ENCODE results near the gene DYNC1LI2. TPM values are rescaled to one million over a fixed set of nuclear protein-coding genes. Genes with fewer than 3 reads are reported as not detected.

DYNC1LI2 gene
- total RNA-seq, 1 donor from 2014 or later, result 104 TPM

DNA sequence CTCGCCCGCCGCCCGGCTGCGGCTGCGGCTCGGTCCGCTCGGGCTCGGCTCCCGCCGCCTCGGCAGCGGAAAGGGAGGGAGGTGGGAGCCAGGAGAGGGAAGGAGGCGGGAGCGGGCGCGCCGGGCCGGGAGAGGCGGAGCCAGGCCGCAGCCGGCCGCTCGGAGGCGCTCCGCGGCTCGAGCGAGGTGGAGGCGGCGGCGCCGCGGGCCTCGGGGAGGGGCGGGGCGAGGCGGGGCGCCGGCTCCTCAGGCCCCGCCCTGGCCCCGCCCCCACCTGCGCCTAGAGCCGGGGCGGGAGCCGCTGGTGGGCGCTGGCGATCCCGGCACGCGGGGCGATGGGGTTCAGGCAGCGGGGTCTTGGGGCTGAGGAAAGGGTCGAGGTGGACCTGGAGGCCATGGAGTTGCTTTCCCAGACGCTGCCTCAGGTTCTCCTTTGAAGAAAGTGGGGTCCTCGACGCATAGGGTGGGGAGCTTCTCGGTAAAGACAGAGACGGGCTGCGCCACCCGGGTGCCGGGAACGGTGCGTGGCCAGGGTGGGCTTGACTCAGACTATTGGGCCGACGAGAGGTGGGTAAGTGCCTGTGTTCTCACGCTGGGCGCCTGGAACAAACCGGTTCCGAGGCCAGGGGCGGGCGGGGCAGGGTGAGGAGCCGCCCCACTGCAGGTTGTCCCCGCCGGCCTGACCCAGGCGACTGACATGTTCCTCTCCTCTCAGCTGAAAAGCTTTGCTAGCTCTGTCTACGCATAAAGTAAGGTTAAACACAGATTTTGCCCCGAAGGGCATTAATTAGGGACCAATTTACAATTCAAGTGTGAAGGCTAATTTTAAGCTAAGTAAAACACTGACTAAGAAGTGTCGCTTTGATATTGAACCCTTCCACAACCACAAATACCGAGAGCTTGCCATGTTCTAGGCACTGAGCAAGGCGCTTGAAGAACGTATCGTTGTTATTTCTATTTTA is 54.5 kb downstream of the DYNC1LI2 start, which contains the start of gene CMTM4:
CMTM4 (minus strand) TSS at position 75 of the 962 bp plus-strand sequence. CDS start 218 bp downstream, outside the sequence.
- H3K27ac Mint-ChIP-seq, result no peak within 1 kb of the TSS
- Histone ChIP-seq H2AFZ (replicated peaks) (peak within 1 kb of the TSS; percentile 89), H3F3A (ENCODE audit: low read depth) (no peaks in the 10 kb centered on the region), H3K36me3 (no peaks in the 10 kb centered on the region), H4K20me1 (ENCODE audit: low read depth) (peaks cover 21% of the 10 kb centered on the region), H3K9me3 (ENCODE audit: low read depth) (no peaks in the 10 kb centered on the region), H3K27me3 (peaks cover 32% of the 10 kb centered on the region), H3K27ac (no peak within 1 kb of the TSS), H3K79me2 (ENCODE audit: low read depth) (peaks cover 31% of the 10 kb centered on the region), H3K9ac (no peak within 1 kb of the TSS), H3K4me3 (peak within 1 kb of the TSS; percentile 72), H3K4me1 (peaks cover 6% of the 10 kb centered on the region), H3K4me2 (peak within 1 kb of the TSS; percentile 99)
- no peaks in the 10 kb centered on the region for H3K36me3 Mint-ChIP-seq
- DNase-seq (ENCODE audit: low spot score), result peak; percentile 97
- peak within 1 kb of the TSS; percentile 88 for H3K4me3 Mint-ChIP-seq
- H3K4me1 Mint-ChIP-seq, result peaks cover 15% of the 10 kb centered on the region
- TF ChIP-seq, protein P1, sequence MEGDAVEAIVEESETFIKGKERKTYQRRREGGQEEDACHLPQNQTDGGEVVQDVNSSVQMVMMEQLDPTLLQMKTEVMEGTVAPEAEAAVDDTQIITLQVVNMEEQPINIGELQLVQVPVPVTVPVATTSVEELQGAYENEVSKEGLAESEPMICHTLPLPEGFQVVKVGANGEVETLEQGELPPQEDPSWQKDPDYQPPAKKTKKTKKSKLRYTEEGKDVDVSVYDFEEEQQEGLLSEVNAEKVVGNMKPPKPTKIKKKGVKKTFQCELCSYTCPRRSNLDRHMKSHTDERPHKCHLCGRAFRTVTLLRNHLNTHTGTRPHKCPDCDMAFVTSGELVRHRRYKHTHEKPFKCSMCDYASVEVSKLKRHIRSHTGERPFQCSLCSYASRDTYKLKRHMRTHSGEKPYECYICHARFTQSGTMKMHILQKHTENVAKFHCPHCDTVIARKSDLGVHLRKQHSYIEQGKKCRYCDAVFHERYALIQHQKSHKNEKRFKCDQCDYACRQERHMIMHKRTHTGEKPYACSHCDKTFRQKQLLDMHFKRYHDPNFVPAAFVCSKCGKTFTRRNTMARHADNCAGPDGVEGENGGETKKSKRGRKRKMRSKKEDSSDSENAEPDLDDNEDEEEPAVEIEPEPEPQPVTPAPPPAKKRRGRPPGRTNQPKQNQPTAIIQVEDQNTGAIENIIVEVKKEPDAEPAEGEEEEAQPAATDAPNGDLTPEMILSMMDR (IDR thresholded peaks at IDR 0.05), result peak; percentile 42
- TF ChIP-seq EZH2 (IDR thresholded peaks at IDR 0.05), result no peak
- H3K27me3 Mint-ChIP-seq (ENCODE audit: insufficient read depth, low read depth), result peaks cover 12% of the 10 kb centered on the region
- H3K9me3 Mint-ChIP-seq, result no peaks in the 10 kb centered on the region

DNA sequence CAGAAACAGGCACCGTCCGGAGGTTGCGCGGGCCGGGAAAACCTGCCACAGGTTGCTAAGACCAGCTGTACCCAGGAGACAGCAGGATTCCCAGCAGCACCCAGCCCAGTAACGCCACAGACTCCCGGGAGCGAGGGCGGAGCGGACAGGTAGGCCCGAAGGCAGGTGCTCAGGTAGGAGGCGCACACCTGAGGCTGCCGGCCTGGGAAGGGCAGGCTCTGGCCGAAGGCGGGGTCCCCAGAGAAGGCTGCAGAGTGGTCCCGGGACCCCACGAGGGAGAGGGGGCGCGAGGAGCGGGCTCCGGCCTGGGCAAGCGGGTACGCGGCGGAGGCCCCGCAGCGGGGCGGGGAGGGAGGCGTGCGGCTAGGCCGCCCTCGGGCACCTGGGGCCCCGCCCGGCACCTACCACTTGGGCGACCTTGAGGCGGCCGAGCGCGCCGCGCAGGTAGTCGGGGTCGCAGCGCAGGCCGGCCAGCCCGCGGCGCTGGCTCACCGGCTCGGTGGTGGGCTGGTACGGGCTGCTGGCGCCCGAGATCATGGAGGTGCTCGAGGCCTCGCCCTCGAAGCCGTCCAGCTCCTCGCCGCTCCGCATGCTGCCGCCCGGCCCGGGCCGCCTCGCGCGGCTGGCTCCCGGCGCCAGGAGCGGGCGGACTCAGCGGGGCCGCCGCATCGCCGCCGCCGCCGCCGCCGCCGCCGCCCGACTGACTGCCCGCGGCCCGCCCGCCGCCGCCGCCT is 55.3 kb downstream of the DYNC1LI2 start:
- Mint-ChIP-seq H3K36me3 (no peaks in the 10 kb centered on the region), H3K9me3 (no peaks in the 10 kb centered on the region), H3K4me1 (peaks cover 15% of the 10 kb centered on the region), H3K4me3 (peak overlapping the region; percentile 88), H3K27me3 (ENCODE audit: insufficient read depth, low read depth) (peaks cover 12% of the 10 kb centered on the region), H3K27ac (no peak overlapping the region)
- TF ChIP-seq, protein P1 (IDR thresholded peaks at IDR 0.05), result no peak
- TF ChIP-seq EZH2phosphoT487 (IDR thresholded peaks at IDR 0.05), result no peak
- TF ChIP-seq EZH2 (IDR thresholded peaks at IDR 0.05), result peak; percentile 24
- no peak overlapping the region for H3K9ac ChIP-seq
- H3K9me3 ChIP-seq (ENCODE audit: low read depth), result no peaks in the 10 kb centered on the region
- H3K27ac ChIP-seq, result no peak overlapping the region
- DNase-seq (ENCODE audit: low spot score), result peak; percentile 21
- H3K36me3 ChIP-seq, result no peaks in the 10 kb centered on the region
- H4K20me1 ChIP-seq (ENCODE audit: low read depth), result peaks cover 21% of the 10 kb centered on the region
- no peaks in the 10 kb centered on the region for H3F3A ChIP-seq (ENCODE audit: low read depth)
- H3K4me2 ChIP-seq, result peak overlapping the region; percentile 99
- peaks cover 32% of the 10 kb centered on the region for H3K27me3 ChIP-seq
- peak overlapping the region; percentile 89 for H2AFZ ChIP-seq (replicated peaks)
- H3K4me1 ChIP-seq, result peaks cover 6% of the 10 kb centered on the region
- peak overlapping the region; percentile 72 for H3K4me3 ChIP-seq
- peaks cover 38% of the 10 kb centered on the region for H3K79me2 ChIP-seq (ENCODE audit: low read depth)

DNA sequence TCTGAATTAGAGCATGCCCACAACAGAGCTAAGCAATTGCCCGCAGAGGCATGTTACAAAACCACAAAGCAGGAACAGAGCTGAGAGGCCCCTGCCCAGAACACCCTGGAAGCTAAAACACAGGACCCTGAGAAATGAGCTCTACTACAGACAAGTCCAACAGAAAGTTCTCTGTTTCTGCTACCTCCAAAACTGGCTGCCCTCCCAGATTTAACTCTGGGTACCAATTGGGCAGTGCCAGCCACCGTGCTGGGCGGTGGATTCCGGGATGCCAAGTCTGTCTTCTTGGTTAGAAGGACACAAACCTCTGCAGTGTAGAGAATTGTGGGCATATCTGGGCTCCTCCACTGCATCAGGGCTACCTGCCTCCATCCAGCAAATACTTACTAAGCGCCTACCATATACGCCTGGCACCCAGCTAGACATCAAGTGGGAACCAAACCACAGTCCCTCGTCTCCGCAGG is 55.9 kb downstream of the DYNC1LI2 start:
- H3K9me3 Mint-ChIP-seq, result no peaks in the 10 kb centered on the region
- no peaks in the 10 kb centered on the region for H3K36me3 Mint-ChIP-seq
- no peak overlapping the region for H3K27ac ChIP-seq
- no peak for DNase-seq (ENCODE audit: low spot score)
- peak overlapping the region; percentile 89 for H2AFZ ChIP-seq (replicated peaks)
- no peak overlapping the region for H3K9ac ChIP-seq
- peaks cover 14% of the 10 kb centered on the region for H3K27me3 Mint-ChIP-seq (ENCODE audit: insufficient read depth, low read depth)
- peaks cover 4% of the 10 kb centered on the region for H3F3A ChIP-seq (ENCODE audit: low read depth)
- peak overlapping the region; percentile 99 for H3K4me2 ChIP-seq
- no peak for TF ChIP-seq EZH2 (IDR thresholded peaks at IDR 0.05)
- TF ChIP-seq, protein P1 (IDR thresholded peaks at IDR 0.05), result no peak
- TF ChIP-seq EZH2phosphoT487 (IDR thresholded peaks at IDR 0.05), result no peak
- H3K4me3 Mint-ChIP-seq, result peak overlapping the region; percentile 88
- H3K4me1 ChIP-seq, result peaks cover 8% of the 10 kb centered on the region
- peaks cover 16% of the 10 kb centered on the region for H3K4me1 Mint-ChIP-seq
- no peaks in the 10 kb centered on the region for H3K9me3 ChIP-seq (ENCODE audit: low read depth)
- no peak overlapping the region for H3K27ac Mint-ChIP-seq
- peaks cover 27% of the 10 kb centered on the region for H4K20me1 ChIP-seq (ENCODE audit: low read depth)
- H3K27me3 ChIP-seq, result peaks cover 32% of the 10 kb centered on the region
- H3K36me3 ChIP-seq, result no peaks in the 10 kb centered on the region
- H3K79me2 ChIP-seq (ENCODE audit: low read depth), result peaks cover 41% of the 10 kb centered on the region
- peak overlapping the region; percentile 72 for H3K4me3 ChIP-seq
